ENCODE results near the gene SEPTIN7. TPM values are rescaled to one million over a fixed set of nuclear protein-coding genes. Genes with fewer than 3 reads are reported as not detected.

SEPTIN7 gene
- total and polyA plus RNA-seq, 7 donors = 106 to 142 (median 126) TPM

DNA sequence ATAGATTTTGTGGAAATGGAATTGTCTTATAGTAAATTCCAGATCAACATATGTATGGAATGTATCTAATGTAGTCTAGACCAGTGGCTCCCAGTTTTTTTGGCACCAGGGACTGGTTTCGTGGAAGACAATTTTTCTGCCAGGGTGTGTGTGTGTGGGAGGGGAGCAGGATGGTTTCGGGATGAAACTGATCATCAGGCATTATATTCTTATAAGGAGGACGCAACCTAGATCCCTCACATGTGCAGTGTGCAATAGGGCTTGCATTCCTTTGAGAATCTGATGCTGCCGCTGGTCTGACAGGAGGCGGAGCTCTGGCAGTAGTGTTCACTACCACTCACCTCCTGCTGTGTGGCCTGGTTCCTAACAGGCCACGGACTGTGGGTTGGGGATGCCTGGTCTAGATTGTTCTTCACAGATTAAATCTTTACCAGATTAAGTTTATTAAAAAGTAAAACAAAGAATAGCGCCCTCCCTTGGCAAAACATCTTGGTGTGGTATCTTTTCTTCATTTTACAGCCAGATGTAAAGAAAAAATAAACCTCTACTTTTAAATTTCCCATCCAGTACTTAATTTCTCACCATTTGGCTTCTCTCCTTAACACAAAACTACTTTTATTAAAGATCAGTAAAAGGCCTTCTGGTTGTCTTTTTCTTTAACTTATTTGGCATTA, 48.4 kb downstream of the SEPTIN7 start:
- H3K27ac ChIP-seq = no peak overlapping the region
- H3K27me3 ChIP-seq (ENCODE audit: insufficient read depth in 3 of 3, low read length in 2 of 3) = no peaks in the 10 kb centered on the region
- ATAC-seq (peak; percentile 53 to 66 (median 63)), DNase-seq (no peak)
- intact Hi-C loops (cut with DNase I) = no loop called here
- peaks cover 38% of the 10 kb centered on the region for H3K4me1 ChIP-seq
- peaks cover 0 to 12% of the 10 kb centered on the region in 2 donors for H3K36me3 ChIP-seq (ENCODE audit: insufficient read depth in 1 of 2, low read depth in 1 of 2)
- H3K4me3 ChIP-seq = no peak overlapping the region
- WGBS, 3 donors = 64 to 82% (median 68%) methylated on average over 7 of the region's 7 CpGs
- TF ChIP-seq, protein P1, sequence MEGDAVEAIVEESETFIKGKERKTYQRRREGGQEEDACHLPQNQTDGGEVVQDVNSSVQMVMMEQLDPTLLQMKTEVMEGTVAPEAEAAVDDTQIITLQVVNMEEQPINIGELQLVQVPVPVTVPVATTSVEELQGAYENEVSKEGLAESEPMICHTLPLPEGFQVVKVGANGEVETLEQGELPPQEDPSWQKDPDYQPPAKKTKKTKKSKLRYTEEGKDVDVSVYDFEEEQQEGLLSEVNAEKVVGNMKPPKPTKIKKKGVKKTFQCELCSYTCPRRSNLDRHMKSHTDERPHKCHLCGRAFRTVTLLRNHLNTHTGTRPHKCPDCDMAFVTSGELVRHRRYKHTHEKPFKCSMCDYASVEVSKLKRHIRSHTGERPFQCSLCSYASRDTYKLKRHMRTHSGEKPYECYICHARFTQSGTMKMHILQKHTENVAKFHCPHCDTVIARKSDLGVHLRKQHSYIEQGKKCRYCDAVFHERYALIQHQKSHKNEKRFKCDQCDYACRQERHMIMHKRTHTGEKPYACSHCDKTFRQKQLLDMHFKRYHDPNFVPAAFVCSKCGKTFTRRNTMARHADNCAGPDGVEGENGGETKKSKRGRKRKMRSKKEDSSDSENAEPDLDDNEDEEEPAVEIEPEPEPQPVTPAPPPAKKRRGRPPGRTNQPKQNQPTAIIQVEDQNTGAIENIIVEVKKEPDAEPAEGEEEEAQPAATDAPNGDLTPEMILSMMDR (IDR thresholded peaks at IDR 0.05) = no peak
- H3K9me3 ChIP-seq = no peaks in the 10 kb centered on the region

DNA sequence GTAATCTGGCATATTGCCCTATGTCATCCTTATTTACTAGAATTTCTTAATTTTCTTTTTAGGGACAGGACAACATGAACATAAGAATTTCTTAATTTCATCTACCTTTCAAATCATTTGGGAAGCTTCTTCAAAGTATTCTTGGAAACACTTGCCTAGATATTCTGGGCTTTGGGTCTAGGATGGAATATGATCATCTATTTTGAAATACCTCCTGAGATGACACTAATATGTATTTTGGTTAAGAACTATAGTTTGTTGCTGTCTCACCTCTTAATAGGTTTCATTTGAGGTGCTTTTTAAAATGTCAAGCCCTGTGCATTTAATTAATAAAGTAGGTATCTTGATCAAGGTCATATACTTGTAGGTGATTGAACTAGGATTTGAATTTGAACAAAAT, 49.1 kb downstream of the SEPTIN7 start:
- Histone ChIP-seq H3K4me3 (no peak overlapping the region), H3K4me1 (peaks cover 38% of the 10 kb centered on the region), H3K9me3 (no peaks in the 10 kb centered on the region), H3K36me3 (ENCODE audit: insufficient read depth in 1 of 2, low read depth in 1 of 2) (peaks cover 0 to 5% of the 10 kb centered on the region in 2 donors), H3K27me3 (ENCODE audit: insufficient read depth in 3 of 3, low read length in 2 of 3) (no peaks in the 10 kb centered on the region), H3K27ac (no peak overlapping the region)
- peak in 1 of 4 donors; percentile 63 for ATAC-seq
- intact Hi-C loops (cut with DNase I) = no loop called here
- no peak for DNase-seq
- TF ChIP-seq, protein P1 (IDR thresholded peaks at IDR 0.05) = no peak

Other genes with a start within 250 kb of the SEPTIN7 start
- 10 to 100 TPM; 12.5 to 21.5 (median 16.4) TPM for gene HERPUD2, start 105.9 kb upstream of the SEPTIN7 start, total RNA-seq
- 10 to 100 TPM in 2 of 3 donors, 1 to 10 TPM in 1; 7.9 to 10.2 (median 10.0) TPM for gene HERPUD2, start 105.9 kb upstream of the SEPTIN7 start, polyA plus RNA-seq